Measurements from ENCODE around the gene WDR88.
"Not testable (repeated sequence)": the region's sequence is repeated elsewhere in the genome, so short reads cannot be mapped to it uniquely, and the experiment has no call there.

WDR88 gene

GRCh38 chr19:33132021-33132420, at the start of gene WDR88:
TSS of gene WDR88 (plus strand) at chr19:33132114. CDS start at chr19:33132170, 56 bp downstream.
- no peak for DNase-seq (ENCODE audit: low read depth in 2 of 2)

- DNase-seq (ENCODE audit: low read depth in 2 of 2): no peak
Observed at GRCh38 chr19:33085570-33086128, 46.3 kb upstream of the WDR88 start.

- no peak for DNase-seq (ENCODE audit: low read depth in 2 of 2)
Observed at GRCh38 chr19:33086955-33087354, 45.0 kb upstream of the WDR88 start.

- DNase-seq (ENCODE audit: low read depth in 2 of 2): no peak
Observed at GRCh38 chr19:33089010-33089409, 42.9 kb upstream of the WDR88 start.

- no peak for DNase-seq (ENCODE audit: low read depth in 2 of 2)
Observed at GRCh38 chr19:33090179-33090578, 41.7 kb upstream of the WDR88 start.

- no peak for DNase-seq (ENCODE audit: low read depth in 2 of 2)
Observed at GRCh38 chr19:33093420-33094210, 38.3 kb upstream of the WDR88 start.

GRCh38 chr19:33094436-33095067, 37.4 kb upstream of the WDR88 start:
- DNase-seq (ENCODE audit: low read depth in 2 of 2): no peak

- no peak for DNase-seq (ENCODE audit: low read depth in 2 of 2)
Observed at GRCh38 chr19:33096005-33096404, 35.9 kb upstream of the WDR88 start.

- DNase-seq (ENCODE audit: low read depth in 2 of 2): no peak
Observed at GRCh38 chr19:33098055-33098534, 33.8 kb upstream of the WDR88 start.

GRCh38 chr19:33100894-33101644, 30.8 kb upstream of the WDR88 start:
- DNase-seq (ENCODE audit: low read depth in 2 of 2): no peak

- no peak for DNase-seq (ENCODE audit: low read depth in 2 of 2)
Observed at GRCh38 chr19:33102893-33103292, 29.0 kb upstream of the WDR88 start.

- no peak for DNase-seq (ENCODE audit: low read depth in 2 of 2)
Observed at GRCh38 chr19:33108161-33108560, 23.8 kb upstream of the WDR88 start.

GRCh38 chr19:33110137-33110910, 21.6 kb upstream of the WDR88 start:
- no peak for DNase-seq (ENCODE audit: low read depth in 2 of 2)

GRCh38 chr19:33111587-33111986, 20.3 kb upstream of the WDR88 start:
- DNase-seq (ENCODE audit: low read depth in 2 of 2): no peak

GRCh38 chr19:33114312-33114711, 17.6 kb upstream of the WDR88 start:
- no peak for DNase-seq (ENCODE audit: low read depth in 2 of 2)

- no peak for DNase-seq (ENCODE audit: low read depth in 2 of 2)
Observed at GRCh38 chr19:33117501-33117900, 14.4 kb upstream of the WDR88 start.

- DNase-seq (ENCODE audit: low read depth in 2 of 2): no peak
Observed at GRCh38 chr19:33118643-33119042, 13.3 kb upstream of the WDR88 start.

- no peak for DNase-seq (ENCODE audit: low read depth in 2 of 2)
Observed at GRCh38 chr19:33124207-33125098, 7.5 kb upstream of the WDR88 start.

- DNase-seq (ENCODE audit: low read depth in 2 of 2): no peak
Observed at GRCh38 chr19:33125929-33126388, 6.0 kb upstream of the WDR88 start.

- DNase-seq (ENCODE audit: low read depth in 2 of 2): not testable (repeated sequence)
Observed at GRCh38 chr19:33126712-33127111, 5.2 kb upstream of the WDR88 start.

All from stimulated activated CD8-positive, alpha-beta memory T cell treated with anti-CD3 and anti-CD28 coated beads, Interleukin-2, amount 100 ng/mL, for 48 hours (primary cell).